Measurements from ENCODE around the gene CORO1A. TPM values are rescaled to one million over a fixed set of nuclear protein-coding genes. Genes with fewer than 3 reads are reported as not detected.

The CORO1A gene
- total and polyA plus RNA-seq, 2 experiments from 2014 or later = 10.2 to 23.5 TPM

DNA sequence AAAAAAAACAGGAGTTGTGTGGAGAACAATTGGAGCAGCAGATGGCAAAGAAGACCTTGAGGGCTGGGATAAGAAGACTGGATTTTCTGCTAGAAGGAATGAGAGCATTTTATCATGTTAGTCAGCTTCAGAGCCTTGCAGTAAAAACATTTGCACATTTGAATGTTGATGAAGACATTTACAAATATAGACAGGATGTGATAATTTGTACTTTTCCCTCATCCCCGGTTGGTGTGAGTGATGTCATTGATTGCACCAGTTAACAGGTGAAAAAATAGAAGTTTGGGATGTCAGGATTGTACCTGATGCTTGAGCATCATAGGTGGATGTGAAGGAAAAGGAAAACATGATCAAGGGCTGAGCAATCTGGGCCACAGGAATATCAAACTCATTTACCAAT is 37.7 kb upstream of the CORO1A start (continued):
- TF ChIP-seq, protein P1, sequence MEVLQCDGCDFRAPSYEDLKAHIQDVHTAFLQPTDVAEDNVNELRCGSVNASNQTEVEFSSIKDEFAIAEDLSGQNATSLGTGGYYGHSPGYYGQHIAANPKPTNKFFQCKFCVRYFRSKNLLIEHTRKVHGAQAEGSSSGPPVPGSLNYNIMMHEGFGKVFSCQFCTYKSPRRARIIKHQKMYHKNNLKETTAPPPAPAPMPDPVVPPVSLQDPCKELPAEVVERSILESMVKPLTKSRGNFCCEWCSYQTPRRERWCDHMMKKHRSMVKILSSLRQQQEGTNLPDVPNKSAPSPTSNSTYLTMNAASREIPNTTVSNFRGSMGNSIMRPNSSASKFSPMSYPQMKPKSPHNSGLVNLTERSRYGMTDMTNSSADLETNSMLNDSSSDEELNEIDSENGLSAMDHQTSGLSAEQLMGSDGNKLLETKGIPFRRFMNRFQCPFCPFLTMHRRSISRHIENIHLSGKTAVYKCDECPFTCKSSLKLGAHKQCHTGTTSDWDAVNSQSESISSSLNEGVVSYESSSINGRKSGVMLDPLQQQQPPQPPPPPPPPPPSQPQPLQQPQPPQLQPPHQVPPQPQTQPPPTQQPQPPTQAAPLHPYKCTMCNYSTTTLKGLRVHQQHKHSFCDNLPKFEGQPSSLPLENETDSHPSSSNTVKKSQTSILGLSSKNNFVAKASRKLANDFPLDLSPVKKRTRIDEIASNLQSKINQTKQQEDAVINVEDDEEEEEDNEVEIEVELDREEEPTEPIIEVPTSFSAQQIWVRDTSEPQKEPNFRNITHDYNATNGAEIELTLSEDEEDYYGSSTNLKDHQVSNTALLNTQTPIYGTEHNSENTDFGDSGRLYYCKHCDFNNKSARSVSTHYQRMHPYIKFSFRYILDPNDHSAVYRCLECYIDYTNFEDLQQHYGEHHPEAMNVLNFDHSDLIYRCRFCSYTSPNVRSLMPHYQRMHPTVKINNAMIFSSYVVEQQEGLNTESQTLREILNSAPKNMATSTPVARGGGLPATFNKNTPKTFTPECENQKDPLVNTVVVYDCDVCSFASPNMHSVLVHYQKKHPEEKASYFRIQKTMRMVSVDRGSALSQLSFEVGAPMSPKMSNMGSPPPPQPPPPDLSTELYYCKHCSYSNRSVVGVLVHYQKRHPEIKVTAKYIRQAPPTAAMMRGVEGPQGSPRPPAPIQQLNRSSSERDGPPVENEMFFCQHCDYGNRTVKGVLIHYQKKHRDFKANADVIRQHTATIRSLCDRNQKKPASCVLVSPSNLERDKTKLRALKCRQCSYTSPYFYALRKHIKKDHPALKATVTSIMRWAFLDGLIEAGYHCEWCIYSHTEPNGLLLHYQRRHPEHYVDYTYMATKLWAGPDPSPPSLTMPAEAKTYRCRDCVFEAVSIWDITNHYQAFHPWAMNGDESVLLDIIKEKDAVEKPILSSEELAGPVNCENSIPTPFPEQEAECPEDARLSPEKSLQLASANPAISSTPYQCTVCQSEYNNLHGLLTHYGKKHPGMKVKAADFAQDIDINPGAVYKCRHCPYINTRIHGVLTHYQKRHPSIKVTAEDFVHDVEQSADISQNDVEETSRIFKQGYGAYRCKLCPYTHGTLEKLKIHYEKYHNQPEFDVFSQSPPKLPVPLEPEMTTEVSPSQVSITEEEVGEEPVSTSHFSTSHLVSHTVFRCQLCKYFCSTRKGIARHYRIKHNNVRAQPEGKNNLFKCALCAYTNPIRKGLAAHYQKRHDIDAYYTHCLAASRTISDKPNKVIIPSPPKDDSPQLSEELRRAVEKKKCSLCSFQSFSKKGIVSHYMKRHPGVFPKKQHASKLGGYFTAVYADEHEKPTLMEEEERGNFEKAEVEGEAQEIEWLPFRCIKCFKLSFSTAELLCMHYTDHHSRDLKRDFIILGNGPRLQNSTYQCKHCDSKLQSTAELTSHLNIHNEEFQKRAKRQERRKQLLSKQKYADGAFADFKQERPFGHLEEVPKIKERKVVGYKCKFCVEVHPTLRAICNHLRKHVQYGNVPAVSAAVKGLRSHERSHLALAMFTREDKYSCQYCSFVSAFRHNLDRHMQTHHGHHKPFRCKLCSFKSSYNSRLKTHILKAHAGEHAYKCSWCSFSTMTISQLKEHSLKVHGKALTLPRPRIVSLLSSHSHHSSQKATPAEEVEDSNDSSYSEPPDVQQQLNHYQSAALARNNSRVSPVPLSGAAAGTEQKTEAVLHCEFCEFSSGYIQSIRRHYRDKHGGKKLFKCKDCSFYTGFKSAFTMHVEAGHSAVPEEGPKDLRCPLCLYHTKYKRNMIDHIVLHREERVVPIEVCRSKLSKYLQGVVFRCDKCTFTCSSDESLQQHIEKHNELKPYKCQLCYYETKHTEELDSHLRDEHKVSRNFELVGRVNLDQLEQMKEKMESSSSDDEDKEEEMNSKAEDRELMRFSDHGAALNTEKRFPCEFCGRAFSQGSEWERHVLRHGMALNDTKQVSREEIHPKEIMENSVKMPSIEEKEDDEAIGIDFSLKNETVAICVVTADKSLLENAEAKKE (CRISPR knock-in tag; IDR thresholded peaks at IDR 0.05) = no peak
- TF ChIP-seq STAT1 (IDR thresholded peaks at IDR 0.05; ENCODE audit: unreplicated experiment) (no peak), ZNF114 (CRISPR knock-in tag; IDR thresholded peaks at IDR 0.05) (no peak), EZH2phosphoT487 (IDR thresholded peaks at IDR 0.05; ENCODE audit: unreplicated experiment) (no peak), EZH2 (IDR thresholded peaks at IDR 0.05; ENCODE audit: low read depth, unreplicated experiment) (no peak)
- TF ChIP-seq, protein P2, sequence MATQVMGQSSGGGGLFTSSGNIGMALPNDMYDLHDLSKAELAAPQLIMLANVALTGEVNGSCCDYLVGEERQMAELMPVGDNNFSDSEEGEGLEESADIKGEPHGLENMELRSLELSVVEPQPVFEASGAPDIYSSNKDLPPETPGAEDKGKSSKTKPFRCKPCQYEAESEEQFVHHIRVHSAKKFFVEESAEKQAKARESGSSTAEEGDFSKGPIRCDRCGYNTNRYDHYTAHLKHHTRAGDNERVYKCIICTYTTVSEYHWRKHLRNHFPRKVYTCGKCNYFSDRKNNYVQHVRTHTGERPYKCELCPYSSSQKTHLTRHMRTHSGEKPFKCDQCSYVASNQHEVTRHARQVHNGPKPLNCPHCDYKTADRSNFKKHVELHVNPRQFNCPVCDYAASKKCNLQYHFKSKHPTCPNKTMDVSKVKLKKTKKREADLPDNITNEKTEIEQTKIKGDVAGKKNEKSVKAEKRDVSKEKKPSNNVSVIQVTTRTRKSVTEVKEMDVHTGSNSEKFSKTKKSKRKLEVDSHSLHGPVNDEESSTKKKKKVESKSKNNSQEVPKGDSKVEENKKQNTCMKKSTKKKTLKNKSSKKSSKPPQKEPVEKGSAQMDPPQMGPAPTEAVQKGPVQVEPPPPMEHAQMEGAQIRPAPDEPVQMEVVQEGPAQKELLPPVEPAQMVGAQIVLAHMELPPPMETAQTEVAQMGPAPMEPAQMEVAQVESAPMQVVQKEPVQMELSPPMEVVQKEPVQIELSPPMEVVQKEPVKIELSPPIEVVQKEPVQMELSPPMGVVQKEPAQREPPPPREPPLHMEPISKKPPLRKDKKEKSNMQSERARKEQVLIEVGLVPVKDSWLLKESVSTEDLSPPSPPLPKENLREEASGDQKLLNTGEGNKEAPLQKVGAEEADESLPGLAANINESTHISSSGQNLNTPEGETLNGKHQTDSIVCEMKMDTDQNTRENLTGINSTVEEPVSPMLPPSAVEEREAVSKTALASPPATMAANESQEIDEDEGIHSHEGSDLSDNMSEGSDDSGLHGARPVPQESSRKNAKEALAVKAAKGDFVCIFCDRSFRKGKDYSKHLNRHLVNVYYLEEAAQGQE (IDR thresholded peaks at IDR 0.05; ENCODE audit: unreplicated experiment) = no peak

All from GM23338 (cell line).